H9 (cell line): ENCODE data around the gene RIMBP2. TPM values are rescaled to one million over a fixed set of nuclear protein-coding genes. Genes with fewer than 3 reads are reported as not detected.

Experiments used
- DNase-seq: peaks from one replicate; pipeline ENCODE4 v3.0.0-alpha.2; 2017
- H2AFZ ChIP-seq: one replicate; pipeline ENCODE4 v1.6.1; 2013; ENCODE audit warnings: mild to moderate bottlenecking, low read length, control low read depth, moderate library complexity
- H2AK5ac ChIP-seq: 2 replicates; pipeline ENCODE4 v1.6.1; 2013; ENCODE audit warnings: low read length, control low read depth, mixed read lengths; ENCODE audit not compliant: insufficient read length
- H2BK120ac ChIP-seq: one replicate; pipeline ENCODE4 v1.6.1; 2013; ENCODE audit warnings: low read depth, mild to moderate bottlenecking, low read length, control low read depth, inconsistent platforms; ENCODE audit not compliant: poor library complexity, severe bottlenecking
- H2BK12ac ChIP-seq: 2 replicates; pipeline ENCODE4 v1.6.1; 2013; ENCODE audit warnings: low read length, control low read depth, mixed read lengths, low read depth; ENCODE audit not compliant: insufficient read length
- H2BK15ac ChIP-seq: 2 replicates; pipeline ENCODE4 v1.6.1; 2013; ENCODE audit warnings: low read depth, low read length, control low read depth
- H2BK20ac ChIP-seq: one replicate; pipeline ENCODE4 v1.6.1; 2013; ENCODE audit warnings: low read depth, mild to moderate bottlenecking, low read length, control low read depth, inconsistent platforms; ENCODE audit not compliant: poor library complexity, severe bottlenecking
- H2BK5ac ChIP-seq: 2 replicates; pipeline ENCODE4 v1.6.1; 2013; ENCODE audit warnings: low read length, control low read depth, mixed read lengths; ENCODE audit not compliant: insufficient read length
- H3K14ac ChIP-seq: 2 replicates; pipeline ENCODE4 v1.6.1; 2013; ENCODE audit warnings: low read length, control low read depth; ENCODE audit not compliant: insufficient read depth
- H3K18ac ChIP-seq: 2 replicates; pipeline ENCODE4 v1.6.1; 2013; ENCODE audit warnings: low read depth, mild to moderate bottlenecking, mixed read lengths, low read length, control low read depth; ENCODE audit not compliant: insufficient read length
- H3K23ac ChIP-seq: 2 replicates; pipeline ENCODE4 v1.6.1; 2013; ENCODE audit warnings: low read length, control low read depth, mixed read lengths, low read depth; ENCODE audit not compliant: insufficient read length
- H3K23me2 ChIP-seq: 2 replicates; pipeline ENCODE4 v1.6.1; 2013; ENCODE audit warnings: low read depth, mild to moderate bottlenecking, mixed read lengths, low read length, control low read depth; ENCODE audit not compliant: insufficient read length, poor library complexity, severe bottlenecking
- H3K27ac ChIP-seq: 2 replicates; pipeline ENCODE4 v1.5.1; 2013; ENCODE audit warnings: low read length, control low read depth, mixed read lengths, low read depth; ENCODE audit not compliant: insufficient read length
- H3K27me3 ChIP-seq: 2 replicates; pipeline ENCODE4 v1.6.1; 2013; ENCODE audit warnings: low read length, control low read depth, inconsistent platforms; ENCODE audit not compliant: insufficient read depth
- H3K4ac ChIP-seq: 2 replicates; pipeline ENCODE4 v1.6.1; 2013; ENCODE audit warnings: low read depth, mild to moderate bottlenecking, control low read depth, inconsistent platforms, low read length, moderate library complexity
- H3K4me1 ChIP-seq: 2 replicates; pipeline ENCODE4 v1.6.1; 2013; ENCODE audit warnings: low read length, control low read depth, inconsistent platforms; ENCODE audit not compliant: insufficient read depth
- H3K4me2 ChIP-seq: 2 replicates; pipeline ENCODE4 v1.6.1; 2013; ENCODE audit warnings: low read length, control low read depth, mixed read lengths; ENCODE audit not compliant: insufficient read length, insufficient read depth
- H3K56ac ChIP-seq: 2 replicates; pipeline ENCODE4 v1.6.1; 2013; ENCODE audit warnings: low read depth, mild to moderate bottlenecking, mixed read lengths, low read length, control low read depth; ENCODE audit not compliant: insufficient read length
- H3K79me1 ChIP-seq: 2 replicates; pipeline ENCODE4 v1.6.1; 2013; ENCODE audit warnings: low read depth, mild to moderate bottlenecking, moderate library complexity, low read length, control low read depth, inconsistent platforms; ENCODE audit not compliant: insufficient read depth, poor library complexity, severe bottlenecking
- H3K79me2 ChIP-seq: 2 replicates; pipeline ENCODE4 v1.6.1; 2013; ENCODE audit warnings: low read length, control low read depth, inconsistent platforms; ENCODE audit not compliant: insufficient read depth
- H3K9ac ChIP-seq: 2 replicates; pipeline ENCODE4 v1.6.1; 2013; ENCODE audit warnings: low read length, control low read depth, mixed read lengths; ENCODE audit not compliant: insufficient read length; ENCODE audit errors: extremely low read depth
- H3K9me3 ChIP-seq: one replicate; pipeline ENCODE4 v1.6.1; 2013; ENCODE audit warnings: low read depth, low read length, inconsistent platforms; ENCODE audit not compliant: control insufficient read depth
- H3T11ph ChIP-seq: one replicate; pipeline ENCODE4 v1.6.1; 2013; ENCODE audit warnings: mild to moderate bottlenecking, low read length, control low read depth, inconsistent platforms
- H4K20me1 ChIP-seq: one replicate; pipeline ENCODE4 v1.6.1; 2013; ENCODE audit not compliant: control insufficient read depth, insufficient read length, insufficient read depth
- H4K5ac ChIP-seq: 2 replicates; pipeline ENCODE4 v1.6.1; 2013; ENCODE audit warnings: low read depth, mild to moderate bottlenecking, mixed read lengths, low read length, control low read depth; ENCODE audit not compliant: insufficient read length
- H4K8ac ChIP-seq: replicated peaks from 2 replicates; pipeline ENCODE4 v1.6.1; 2013; ENCODE audit warnings: low read length, control low read depth, mixed read lengths, low read depth; ENCODE audit not compliant: insufficient read length
- H4K91ac ChIP-seq: 2 replicates; pipeline ENCODE4 v1.6.1; 2013; ENCODE audit warnings: low read depth, mild to moderate bottlenecking, moderate library complexity, mixed read lengths, low read length, control low read depth; ENCODE audit not compliant: insufficient read length
- H3K27ac Mint-ChIP-seq, 3 experiments: 2 replicates in 2 of 3; 3 replicates in 1 of 3; pipeline ENCODE4 v1.8.0; 2020 to 2021; ENCODE audit warnings: mixed read lengths in 3 of 3, mild to moderate bottlenecking in 1 of 3, moderate library complexity in 1 of 3
- H3K27me3 Mint-ChIP-seq: 2 replicates; pipeline ENCODE4 v1.8.0; 2021; ENCODE audit warnings: low read depth, mild to moderate bottlenecking, moderate library complexity, mixed read lengths
- H3K36me3 Mint-ChIP-seq, 3 experiments: 2 replicates in 2 of 3; 3 replicates in 1 of 3; pipeline ENCODE4 v1.8.0; 2020 to 2021; ENCODE audit warnings: low read depth in 3 of 3, mixed read lengths in 3 of 3; ENCODE audit not compliant: insufficient read depth in 1 of 3
- H3K4me1 Mint-ChIP-seq, 2 experiments: 2 replicates each; pipeline ENCODE4 v1.8.0; 2020; ENCODE audit warnings: mixed read lengths in 2 of 2
- H3K4me3 Mint-ChIP-seq, 2 experiments: 2 replicates in 1 of 2; 3 replicates in 1 of 2; pipeline ENCODE4 v1.8.0; 2020 to 2021; ENCODE audit warnings: mild to moderate bottlenecking in 2 of 2, mixed read lengths in 2 of 2, moderate library complexity in 1 of 2
- H3K9me3 Mint-ChIP-seq, 2 experiments: 2 replicates in 1 of 2; 3 replicates in 1 of 2; pipeline ENCODE4 v1.8.0; 2020; ENCODE audit warnings: mild to moderate bottlenecking in 2 of 2, mixed read lengths in 2 of 2, moderate library complexity in 1 of 2
- WGBS: extraction: QIAGEN DNeasy Blood & Tissue Kit; methylation state at CpG from one replicate; pipeline ENCODE4 v1.1.7; 2013; ENCODE audit warnings: missing lambda C conversion rate, low lambda C conversion rate, mixed read lengths; ENCODE audit not compliant: insufficient read length; ENCODE audit errors: extremely low coverage; 5-methylcytosine and 5-hydroxymethylcytosine counted together
- total RNA-seq: library from RNA; stranded (reverse); gene quantifications from 2 replicates; pipeline ENCODE4 v1.2.1, GENCODE V29; 2021
- TF ChIP-seq, protein P1 (sequence below): fragments of 200-600 bp; sonication (generic); conservative IDR thresholded peaks from 3 replicates; pipeline ENCODE4 v1.8.0; 2021; ENCODE audit warnings: antibody characterized with exemption, mild to moderate bottlenecking

RIMBP2 gene
- total RNA-seq, 1 experiment from 2014 or later, result 0.70 TPM

DNA sequence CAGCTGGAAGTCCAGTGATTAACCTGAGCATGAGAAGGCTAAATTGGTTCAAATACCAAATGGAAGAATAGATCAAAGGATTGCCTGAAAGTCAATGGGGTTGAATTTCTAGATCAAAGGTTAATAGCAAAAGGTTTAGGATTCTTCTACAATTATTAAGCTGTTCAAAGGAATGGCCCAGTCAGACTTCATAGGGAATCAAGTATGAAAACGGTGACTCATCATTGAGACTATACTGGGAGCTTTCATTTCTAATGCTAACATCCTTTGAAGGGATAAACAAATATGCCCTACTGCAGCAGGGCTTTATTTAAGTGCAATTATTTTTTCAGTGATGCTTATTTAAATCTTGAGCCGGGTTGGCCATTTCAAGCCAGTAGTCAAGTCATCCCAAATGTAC lies 152.8 kb downstream of the RIMBP2 start:
- no CpG with 5 or more reads among the region's 2 CpGs for WGBS
- H3K27me3 ChIP-seq, result no peaks in the 10 kb centered on the region
- H3K79me2 ChIP-seq, result no peaks in the 10 kb centered on the region
- no peak overlapping the region for H2BK20ac ChIP-seq
- no peak overlapping the region for H2AFZ ChIP-seq
- H4K20me1 ChIP-seq, result no peaks in the 10 kb centered on the region
- H3K27ac ChIP-seq, result no peak overlapping the region
- H3K9ac ChIP-seq, result no peak overlapping the region
- no peak overlapping the region for H3T11ph ChIP-seq
- H3K36me3 Mint-ChIP-seq, result peaks cover 0 to 13% (median 2%) of the 10 kb centered on the region in 3 experiments; a peak in 4 of 7 replicates
- H3K9me3 Mint-ChIP-seq, result peaks cover 18 to 22% of the 10 kb centered on the region in 2 experiments
- peaks cover 16% of the 10 kb centered on the region for H3K27me3 Mint-ChIP-seq
- no peak overlapping the region for H2BK5ac ChIP-seq
- no peaks in the 10 kb centered on the region for H3K79me1 ChIP-seq
- TF ChIP-seq, protein P1, sequence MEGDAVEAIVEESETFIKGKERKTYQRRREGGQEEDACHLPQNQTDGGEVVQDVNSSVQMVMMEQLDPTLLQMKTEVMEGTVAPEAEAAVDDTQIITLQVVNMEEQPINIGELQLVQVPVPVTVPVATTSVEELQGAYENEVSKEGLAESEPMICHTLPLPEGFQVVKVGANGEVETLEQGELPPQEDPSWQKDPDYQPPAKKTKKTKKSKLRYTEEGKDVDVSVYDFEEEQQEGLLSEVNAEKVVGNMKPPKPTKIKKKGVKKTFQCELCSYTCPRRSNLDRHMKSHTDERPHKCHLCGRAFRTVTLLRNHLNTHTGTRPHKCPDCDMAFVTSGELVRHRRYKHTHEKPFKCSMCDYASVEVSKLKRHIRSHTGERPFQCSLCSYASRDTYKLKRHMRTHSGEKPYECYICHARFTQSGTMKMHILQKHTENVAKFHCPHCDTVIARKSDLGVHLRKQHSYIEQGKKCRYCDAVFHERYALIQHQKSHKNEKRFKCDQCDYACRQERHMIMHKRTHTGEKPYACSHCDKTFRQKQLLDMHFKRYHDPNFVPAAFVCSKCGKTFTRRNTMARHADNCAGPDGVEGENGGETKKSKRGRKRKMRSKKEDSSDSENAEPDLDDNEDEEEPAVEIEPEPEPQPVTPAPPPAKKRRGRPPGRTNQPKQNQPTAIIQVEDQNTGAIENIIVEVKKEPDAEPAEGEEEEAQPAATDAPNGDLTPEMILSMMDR, result no peak
- no peaks in the 10 kb centered on the region for H3K9me3 ChIP-seq
- H2AK5ac ChIP-seq, result no peak overlapping the region
- no peak overlapping the region for H3K18ac ChIP-seq
- no peak overlapping the region for H3K23ac ChIP-seq
- no peak overlapping the region for H3K56ac ChIP-seq
- DNase-seq, result no peak
- H4K5ac ChIP-seq, result no peak overlapping the region
- no peaks in the 10 kb centered on the region for H3K4me1 Mint-ChIP-seq
- no peak overlapping the region for H4K91ac ChIP-seq
- H3K14ac ChIP-seq, result no peak overlapping the region
- no peak overlapping the region for H2BK120ac ChIP-seq
- no peak overlapping the region for H2BK15ac ChIP-seq
- no peak overlapping the region for H3K4me2 ChIP-seq
- no peaks in the 10 kb centered on the region for H3K23me2 ChIP-seq
- no peak overlapping the region for H4K8ac ChIP-seq
- no peak overlapping the region for H3K4me3 Mint-ChIP-seq
- H2BK12ac ChIP-seq, result no peak overlapping the region
- no peaks in the 10 kb centered on the region for H3K4me1 ChIP-seq
- no peak overlapping the region for H3K27ac Mint-ChIP-seq
- no peak overlapping the region for H3K4ac ChIP-seq
